ENCODE results near the gene ARSD. TPM values are rescaled to one million over a fixed set of nuclear protein-coding genes. Genes with fewer than 3 reads are reported as not detected.

Gene ARSD
- 11.9 to 13.1 TPM (median 12.1 TPM) in 5 replicates for total RNA-seq (2022; extraction: Qiagen RNA extraction; ENCODE audit: low read depth)

GRCh38 chrX:2928583-2929434 is at the start of gene ARSD:
Gene ARSD (minus strand): TSS chrX:2929339. CDS start chrX:2929275, 64 bp downstream.

Other genes starting within 250 kb of the ARSD start
- 250 to 272 TPM (median 264 TPM) in 5 replicates for gene CD99, start 238.0 kb downstream of the ARSD start, total RNA-seq (2022; extraction: Qiagen RNA extraction; ENCODE audit: low read depth)
- not detected in 5 replicates for gene XG, start 177.3 kb downstream of the ARSD start, total RNA-seq (2022; extraction: Qiagen RNA extraction; ENCODE audit: low read depth)
- gene GYG2, start 100.4 kb downstream of the ARSD start, total RNA-seq (2022; extraction: Qiagen RNA extraction; ENCODE audit: low read depth), result 3.6 to 5.6 TPM (median 4.3 TPM) in 5 replicates
- not detected in 5 replicates for gene ARSH, start 77.2 kb upstream of the ARSD start, total RNA-seq (2022; extraction: Qiagen RNA extraction; ENCODE audit: low read depth)
- gene ARSF, start 112.1 kb upstream of the ARSD start, total RNA-seq (2022; extraction: Qiagen RNA extraction; ENCODE audit: low read depth), result not detected in 5 replicates